HepG2 (cell line): ENCODE data around the gene ACSS1. TPM values are rescaled to one million over a fixed set of nuclear protein-coding genes. Genes with fewer than 3 reads are reported as not detected.
A peak's percentile ranks its signal among the peaks of the same experiment; 100 is the strongest.

Experiments used
- HDAC1 ChIP-seq: sonication (generic); formaldehyde crosslinking; IDR thresholded peaks from 2 replicates; pipeline ENCODE4 v1.5.1; 2020; ENCODE audit warnings: mild to moderate bottlenecking, missing genetic modification reagents
- HMG20B ChIP-seq: conservative IDR thresholded peaks from 2 replicates; pipeline ENCODE4 v1.6.1; 2016; ENCODE audit warnings: missing genetic modification reagents, missing compliant biosample characterization
- MIER3 ChIP-seq: IDR thresholded peaks from 2 replicates; pipeline ENCODE4 v1.6.1; 2016; ENCODE audit warnings: missing compliant biosample characterization, borderline replicate concordance
- NCOA2 ChIP-seq: sonication (generic); formaldehyde crosslinking; IDR thresholded peaks from 2 replicates; pipeline ENCODE4 v1.8.0; 2022; ENCODE audit warnings: inconsistent platforms
- PCBP2 ChIP-seq: fragments of 200-400 bp; formaldehyde crosslinking; optimal IDR thresholded peaks from 2 replicates; pipeline ENCODE3; 2018; ENCODE audit warnings: low read length, low read depth; ENCODE audit not compliant: poor library complexity, severe bottlenecking
- SMAD9 ChIP-seq: sonication (generic); formaldehyde crosslinking; IDR thresholded peaks from 2 replicates; pipeline ENCODE4 v1.5.1; 2020; ENCODE audit warnings: mild to moderate bottlenecking, missing genetic modification reagents
- TOE1 ChIP-seq: sonication (generic); formaldehyde crosslinking; IDR thresholded peaks from 2 replicates; pipeline ENCODE4 v1.4.0; 2020; ENCODE audit warnings: mild to moderate bottlenecking, missing genetic modification reagents
- ZBTB7B ChIP-seq: sonication (generic); formaldehyde crosslinking; IDR thresholded peaks from 2 replicates; pipeline ENCODE4 v1.4.0; 2020; ENCODE audit warnings: missing genetic modification reagents
- ZFP62 ChIP-seq: sonication (generic); formaldehyde crosslinking; IDR thresholded peaks from 2 replicates; pipeline ENCODE4 v1.4.0; 2020; ENCODE audit warnings: missing genetic modification reagents
- ZMYM3 ChIP-seq: sonication (generic); formaldehyde crosslinking; IDR thresholded peaks from 2 replicates; pipeline ENCODE4 v1.5.1; 2020; ENCODE audit warnings: mild to moderate bottlenecking, missing genetic modification reagents
- ZNF33B ChIP-seq: sonication (generic); formaldehyde crosslinking; IDR thresholded peaks from 2 replicates; pipeline ENCODE4 v1.5.1; 2020; ENCODE audit warnings: mild to moderate bottlenecking, missing genetic modification reagents
- ZNF343 ChIP-seq: sonication (generic); formaldehyde crosslinking; IDR thresholded peaks from 2 replicates; pipeline ENCODE4 v1.4.0; 2020; ENCODE audit warnings: mild to moderate bottlenecking, missing genetic modification reagents
- ZNF619 ChIP-seq: sonication (generic); formaldehyde crosslinking; IDR thresholded peaks from 2 replicates; pipeline ENCODE4 v1.4.0; 2020; ENCODE audit warnings: mild to moderate bottlenecking, missing genetic modification reagents
- ZNF841 ChIP-seq: sonication (generic); formaldehyde crosslinking; IDR thresholded peaks from 2 replicates; pipeline ENCODE4 v1.8.1; 2023; ENCODE audit warnings: missing genetic modification reagents, borderline replicate concordance
- ZNF878 ChIP-seq: sonication (generic); formaldehyde crosslinking; IDR thresholded peaks from 2 replicates; pipeline ENCODE4 v1.8.1; 2023; ENCODE audit warnings: mild to moderate bottlenecking, missing genetic modification reagents, moderate library complexity
- polyA plus RNA-seq, 8 experiments: library from polyadenylated mRNA; depleted of rRNA in 3 of 8; stranded (reverse) in 7 of 8; unstranded in 1 of 8; fragments of >200 nt; fragmentation: Illumina TruSeq in 4 of 8; extraction: Trizol in 4 of 8; gene quantifications; 2 replicates each; pipeline versions ENCODE4 v1.2.1 to v1.2.3, GENCODE V29; 2011 to 2016; ENCODE audit warnings: low read depth in 4 of 8, missing spikeins in 1 of 8, mixed read lengths in 1 of 8; ENCODE audit not compliant: insufficient read depth in 1 of 8
- total RNA-seq, 5 experiments: library from RNA; depleted of rRNA; stranded (reverse); fragments of >200 nt; fragmentation: Illumina TruSeq; extraction: Trizol; gene quantifications; 2 replicates each; pipeline ENCODE4 v1.2.3, GENCODE V29; 2016; ENCODE audit warnings: low read depth in 1 of 5
- TF ChIP-seq, protein P1 (sequence below): sonication (generic); formaldehyde crosslinking; IDR thresholded peaks from 2 replicates; pipeline ENCODE4 v1.4.0; 2020; ENCODE audit warnings: missing genetic modification reagents, borderline replicate concordance
- TF ChIP-seq, protein P2 (sequence below): sonication (generic); formaldehyde crosslinking; IDR thresholded peaks from 2 replicates; pipeline ENCODE4 v1.5.0; 2020; ENCODE audit warnings: missing genetic modification reagents, mild to moderate bottlenecking, borderline replicate concordance
- TF ChIP-seq, protein P3 (sequence below): sonication (generic); formaldehyde crosslinking; IDR thresholded peaks from 2 replicates; pipeline ENCODE4 v1.4.0; 2020; ENCODE audit warnings: mild to moderate bottlenecking, missing genetic modification reagents

The ACSS1 gene
- total and polyA plus RNA-seq, 2 of the 13 experiments (the other 11 are each of a cell fraction or from before 2014, with no cell fraction given), result 15.2 to 41.6 TPM

DNA sequence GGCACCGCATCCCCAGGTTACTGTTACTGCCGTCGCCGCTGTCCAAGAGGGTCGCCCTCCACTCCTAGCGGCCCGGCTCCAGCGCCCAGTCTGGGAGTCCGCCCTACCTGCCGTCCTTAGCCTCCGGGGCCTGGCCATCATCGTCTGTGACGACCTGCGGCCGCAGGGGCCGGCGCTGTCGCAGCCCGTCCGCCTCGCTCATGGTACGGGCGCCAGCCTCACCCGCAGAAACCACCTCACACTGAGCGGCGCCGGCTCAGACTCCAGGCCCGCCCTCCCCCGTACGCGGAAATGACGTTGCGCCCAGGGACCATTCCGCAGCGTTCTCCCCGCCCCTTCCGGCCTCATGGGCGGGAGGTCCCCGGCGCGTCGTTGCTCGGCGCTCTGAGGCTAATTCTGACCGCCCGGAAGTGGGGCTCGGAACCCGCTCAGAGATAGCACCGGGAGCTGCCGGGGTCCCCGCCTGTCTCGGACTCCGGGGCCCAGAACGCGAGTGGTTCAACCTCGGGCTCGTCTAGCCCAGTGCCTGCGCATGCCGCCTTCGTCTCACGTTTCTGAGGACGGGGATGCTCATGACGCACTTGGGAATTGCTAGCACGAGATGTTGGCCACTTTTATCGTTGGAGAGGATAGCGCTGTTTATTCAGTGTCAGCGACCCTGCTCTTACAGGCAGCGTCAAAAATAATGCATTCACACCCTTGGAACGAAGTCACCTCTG is 65.3 kb downstream of the ACSS1 start, which contains the start of gene APMAP (continued):
- TF ChIP-seq, protein P1, sequence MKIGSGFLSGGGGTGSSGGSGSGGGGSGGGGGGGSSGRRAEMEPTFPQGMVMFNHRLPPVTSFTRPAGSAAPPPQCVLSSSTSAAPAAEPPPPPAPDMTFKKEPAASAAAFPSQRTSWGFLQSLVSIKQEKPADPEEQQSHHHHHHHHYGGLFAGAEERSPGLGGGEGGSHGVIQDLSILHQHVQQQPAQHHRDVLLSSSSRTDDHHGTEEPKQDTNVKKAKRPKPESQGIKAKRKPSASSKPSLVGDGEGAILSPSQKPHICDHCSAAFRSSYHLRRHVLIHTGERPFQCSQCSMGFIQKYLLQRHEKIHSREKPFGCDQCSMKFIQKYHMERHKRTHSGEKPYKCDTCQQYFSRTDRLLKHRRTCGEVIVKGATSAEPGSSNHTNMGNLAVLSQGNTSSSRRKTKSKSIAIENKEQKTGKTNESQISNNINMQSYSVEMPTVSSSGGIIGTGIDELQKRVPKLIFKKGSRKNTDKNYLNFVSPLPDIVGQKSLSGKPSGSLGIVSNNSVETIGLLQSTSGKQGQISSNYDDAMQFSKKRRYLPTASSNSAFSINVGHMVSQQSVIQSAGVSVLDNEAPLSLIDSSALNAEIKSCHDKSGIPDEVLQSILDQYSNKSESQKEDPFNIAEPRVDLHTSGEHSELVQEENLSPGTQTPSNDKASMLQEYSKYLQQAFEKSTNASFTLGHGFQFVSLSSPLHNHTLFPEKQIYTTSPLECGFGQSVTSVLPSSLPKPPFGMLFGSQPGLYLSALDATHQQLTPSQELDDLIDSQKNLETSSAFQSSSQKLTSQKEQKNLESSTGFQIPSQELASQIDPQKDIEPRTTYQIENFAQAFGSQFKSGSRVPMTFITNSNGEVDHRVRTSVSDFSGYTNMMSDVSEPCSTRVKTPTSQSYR (CRISPR knock-in tag), result peak; percentile 73; the same call in 1 of the 2 replicates
- TF ChIP-seq TOE1 (CRISPR knock-in tag) (peak; percentile 88; the same call in 1 of the 2 replicates), SMAD9 (CRISPR knock-in tag) (peak; percentile 91; the same call in 1 of the 2 replicates), NCOA2 (CRISPR knock-in tag) (peak; percentile 71; the same call in 1 of the 2 replicates), ZBTB7B (peak; percentile 81), ZNF33B (peak; percentile 97), MIER3 (CRISPR knock-in tag) (peak; percentile 95), ZMYM3 (CRISPR knock-in tag) (no peak), PCBP2 (no peak), ZNF343 (CRISPR knock-in tag) (peak; percentile 95), ZNF841 (CRISPR knock-in tag) (no peak), ZNF878 (no peak), ZNF619 (CRISPR knock-in tag) (peak; percentile 58; the same call in 1 of the 2 replicates), HDAC1 (CRISPR knock-in tag) (peak; percentile 96), ZFP62 (CRISPR knock-in tag) (0 out of 2 replicates have a peak, but pooled peaks have one; percentile 32), HMG20B (peak; percentile 81; the same call in 1 of the 2 replicates)
- TF ChIP-seq, protein P2, sequence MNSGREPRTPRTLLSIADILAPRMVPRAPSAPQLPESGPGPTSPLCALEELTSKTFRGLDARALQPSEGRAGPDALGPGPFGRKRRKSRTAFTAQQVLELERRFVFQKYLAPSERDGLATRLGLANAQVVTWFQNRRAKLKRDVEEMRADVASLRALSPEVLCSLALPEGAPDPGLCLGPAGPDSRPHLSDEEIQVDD (CRISPR knock-in tag), result peak; percentile 33
- TF ChIP-seq, protein P3, sequence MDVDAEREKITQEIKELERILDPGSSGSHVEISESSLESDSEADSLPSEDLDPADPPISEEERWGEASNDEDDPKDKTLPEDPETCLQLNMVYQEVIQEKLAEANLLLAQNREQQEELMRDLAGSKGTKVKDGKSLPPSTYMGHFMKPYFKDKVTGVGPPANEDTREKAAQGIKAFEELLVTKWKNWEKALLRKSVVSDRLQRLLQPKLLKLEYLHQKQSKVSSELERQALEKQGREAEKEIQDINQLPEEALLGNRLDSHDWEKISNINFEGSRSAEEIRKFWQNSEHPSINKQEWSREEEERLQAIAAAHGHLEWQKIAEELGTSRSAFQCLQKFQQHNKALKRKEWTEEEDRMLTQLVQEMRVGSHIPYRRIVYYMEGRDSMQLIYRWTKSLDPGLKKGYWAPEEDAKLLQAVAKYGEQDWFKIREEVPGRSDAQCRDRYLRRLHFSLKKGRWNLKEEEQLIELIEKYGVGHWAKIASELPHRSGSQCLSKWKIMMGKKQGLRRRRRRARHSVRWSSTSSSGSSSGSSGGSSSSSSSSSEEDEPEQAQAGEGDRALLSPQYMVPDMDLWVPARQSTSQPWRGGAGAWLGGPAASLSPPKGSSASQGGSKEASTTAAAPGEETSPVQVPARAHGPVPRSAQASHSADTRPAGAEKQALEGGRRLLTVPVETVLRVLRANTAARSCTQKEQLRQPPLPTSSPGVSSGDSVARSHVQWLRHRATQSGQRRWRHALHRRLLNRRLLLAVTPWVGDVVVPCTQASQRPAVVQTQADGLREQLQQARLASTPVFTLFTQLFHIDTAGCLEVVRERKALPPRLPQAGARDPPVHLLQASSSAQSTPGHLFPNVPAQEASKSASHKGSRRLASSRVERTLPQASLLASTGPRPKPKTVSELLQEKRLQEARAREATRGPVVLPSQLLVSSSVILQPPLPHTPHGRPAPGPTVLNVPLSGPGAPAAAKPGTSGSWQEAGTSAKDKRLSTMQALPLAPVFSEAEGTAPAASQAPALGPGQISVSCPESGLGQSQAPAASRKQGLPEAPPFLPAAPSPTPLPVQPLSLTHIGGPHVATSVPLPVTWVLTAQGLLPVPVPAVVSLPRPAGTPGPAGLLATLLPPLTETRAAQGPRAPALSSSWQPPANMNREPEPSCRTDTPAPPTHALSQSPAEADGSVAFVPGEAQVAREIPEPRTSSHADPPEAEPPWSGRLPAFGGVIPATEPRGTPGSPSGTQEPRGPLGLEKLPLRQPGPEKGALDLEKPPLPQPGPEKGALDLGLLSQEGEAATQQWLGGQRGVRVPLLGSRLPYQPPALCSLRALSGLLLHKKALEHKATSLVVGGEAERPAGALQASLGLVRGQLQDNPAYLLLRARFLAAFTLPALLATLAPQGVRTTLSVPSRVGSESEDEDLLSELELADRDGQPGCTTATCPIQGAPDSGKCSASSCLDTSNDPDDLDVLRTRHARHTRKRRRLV (CRISPR knock-in tag), result peak; percentile 95; the same call in 1 of the 2 replicates
